Central memory CD8-positive, alpha-beta T cell (primary cell): ENCODE results near the gene SNX27.
"Not testable (repeated sequence)": the region's sequence is repeated elsewhere in the genome, so short reads cannot be mapped to it uniquely, and the experiment has no call there.

Experiments
- ATAC-seq: fragments of 150-1000 bp; cut with Tn5 transposase; replicated peaks from 2 replicates; pipeline ENCODE4 v1.10.0; 2022; ENCODE audit warnings: mild to moderate bottlenecking, moderate FRiP score, moderate number of reproducible peaks; ENCODE audit not compliant: poor library complexity, severe bottlenecking; ENCODE audit errors: extremely low read depth
- DNase-seq, 2 donors: peaks; one replicate each; pipeline ENCODE4 v3.0.0; 2021; ENCODE audit warnings: low spot score in 2 of 2
- H3K27ac Mint-ChIP-seq: one replicate; pipeline ENCODE4 v1.8.0; 2022; ENCODE audit warnings: low read depth, mild to moderate bottlenecking, moderate library complexity, mixed read lengths
- H3K27me3 Mint-ChIP-seq: one replicate; pipeline ENCODE4 v1.8.0; 2022; ENCODE audit warnings: mixed read lengths
- H3K36me3 Mint-ChIP-seq: one replicate; pipeline ENCODE4 v1.8.0; 2022; ENCODE audit warnings: mild to moderate bottlenecking, moderate library complexity, mixed read lengths; ENCODE audit not compliant: insufficient read depth
- H3K4me1 Mint-ChIP-seq: one replicate; pipeline ENCODE4 v1.8.0; 2022; ENCODE audit warnings: mixed read lengths
- H3K4me3 Mint-ChIP-seq: one replicate; pipeline ENCODE4 v1.8.0; 2022; ENCODE audit warnings: mild to moderate bottlenecking, moderate library complexity, mixed read lengths
- H3K9me3 Mint-ChIP-seq: one replicate; pipeline ENCODE4 v1.8.0; 2022; ENCODE audit warnings: mixed read lengths

SNX27 gene

DNA sequence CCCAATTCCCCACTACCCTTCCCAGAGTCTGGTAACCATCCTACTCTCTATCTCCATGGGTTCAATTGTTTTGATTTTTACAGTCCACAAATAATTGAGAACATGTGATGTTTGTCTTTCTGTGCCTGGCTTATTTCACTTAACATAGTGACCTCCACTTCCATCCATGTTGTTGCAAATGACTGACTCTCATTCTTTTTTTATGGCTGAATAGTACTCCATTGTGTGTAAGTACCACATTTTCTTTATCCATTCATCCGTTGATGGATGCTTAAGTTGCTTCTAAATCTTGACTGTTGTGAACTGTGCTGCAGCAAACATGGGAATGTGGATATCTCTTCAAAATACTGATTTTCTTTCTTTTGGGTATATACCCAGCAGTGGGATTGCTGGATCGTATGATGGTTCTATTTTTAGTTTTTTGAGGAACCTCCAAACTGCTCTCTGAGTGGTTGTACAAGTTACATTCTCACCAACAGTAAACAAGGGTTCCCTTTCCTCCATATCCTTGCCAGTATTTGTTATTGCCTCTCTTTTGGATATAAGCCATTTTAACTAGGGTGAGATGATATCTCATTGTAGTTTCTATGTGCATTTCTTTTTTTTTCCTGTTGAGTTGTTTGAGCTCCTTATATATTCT lies 58.3 kb downstream of the SNX27 start:
- DNase-seq, H3K4me1 Mint-ChIP-seq, H3K4me3 Mint-ChIP-seq, H3K27me3 Mint-ChIP-seq, H3K9me3 Mint-ChIP-seq, H3K27ac Mint-ChIP-seq, ATAC-seq: not testable (repeated sequence)
- H3K36me3 Mint-ChIP-seq = peaks cover 19% of the 10 kb centered on the region

GRCh38 chr1:151673407-151673806 lies 61.6 kb downstream of the SNX27 start:
- Mint-ChIP-seq H3K27ac (no peak overlapping the region), H3K4me3 (no peak overlapping the region), H3K4me1 (peaks cover 5% of the 10 kb centered on the region), H3K9me3 (no peaks in the 10 kb centered on the region), H3K36me3 (peaks cover 27% of the 10 kb centered on the region), H3K27me3 (no peaks in the 10 kb centered on the region)
- no peak for ATAC-seq
- no peak for DNase-seq

DNA sequence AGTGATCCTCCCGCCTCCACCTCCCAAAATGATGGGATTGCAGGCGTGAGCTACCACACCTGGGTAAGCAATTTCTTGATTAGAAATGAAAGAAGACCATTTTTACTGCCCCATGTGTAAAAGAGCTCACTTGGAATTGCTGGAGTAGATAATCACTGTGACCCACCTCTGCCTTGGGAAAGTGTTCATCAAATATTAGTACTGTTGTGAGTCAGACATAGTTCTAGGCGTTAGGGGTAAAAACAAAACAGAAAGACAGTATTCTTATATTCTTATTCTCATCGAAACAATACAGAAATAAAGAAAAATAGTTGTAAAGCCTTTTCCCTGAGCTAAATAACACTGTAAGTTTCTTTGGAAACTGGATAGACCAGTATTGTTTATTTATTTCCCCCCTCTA lies 68.5 kb downstream of the SNX27 start:
- Mint-ChIP-seq H3K27me3 (no peaks in the 10 kb centered on the region), H3K4me1 (peaks cover 11% of the 10 kb centered on the region), H3K27ac (no peak overlapping the region), H3K36me3 (peaks cover 19% of the 10 kb centered on the region), H3K9me3 (no peaks in the 10 kb centered on the region), H3K4me3 (no peak overlapping the region)
- ATAC-seq (no peak), DNase-seq (no peak)

DNA sequence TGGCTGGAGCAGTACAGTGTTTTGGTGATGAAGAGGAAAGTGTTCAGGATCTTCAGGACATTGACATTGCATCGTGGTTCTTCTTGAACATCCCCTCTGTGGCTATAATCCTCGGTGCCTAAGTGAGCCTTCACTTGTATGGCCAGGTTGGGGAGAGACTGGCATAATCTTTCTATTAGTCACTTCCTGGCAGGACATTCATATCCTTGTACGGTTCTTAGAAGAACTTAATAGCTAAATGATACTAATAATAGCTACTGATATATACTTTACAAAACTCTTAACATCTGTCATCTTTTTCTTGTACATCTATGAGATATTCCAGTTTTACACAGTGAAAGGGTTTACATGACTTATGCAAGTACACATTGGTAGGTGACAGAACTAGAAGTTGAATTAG lies 69.0 kb downstream of the SNX27 start:
- Mint-ChIP-seq H3K27ac (no peak overlapping the region), H3K4me3 (no peak overlapping the region), H3K27me3 (no peaks in the 10 kb centered on the region), H3K9me3 (no peaks in the 10 kb centered on the region), H3K36me3 (peaks cover 20% of the 10 kb centered on the region), H3K4me1 (peaks cover 11% of the 10 kb centered on the region)
- ATAC-seq = no peak
- DNase-seq = no peak

GRCh38 chr1:151681923-151682322 lies 70.1 kb downstream of the SNX27 start:
- no peak for ATAC-seq
- Mint-ChIP-seq H3K4me1 (peaks cover 11% of the 10 kb centered on the region), H3K27ac (no peak overlapping the region), H3K27me3 (no peaks in the 10 kb centered on the region), H3K36me3 (peaks cover 22% of the 10 kb centered on the region), H3K9me3 (no peaks in the 10 kb centered on the region), H3K4me3 (no peak overlapping the region)
- DNase-seq = no peak

DNA sequence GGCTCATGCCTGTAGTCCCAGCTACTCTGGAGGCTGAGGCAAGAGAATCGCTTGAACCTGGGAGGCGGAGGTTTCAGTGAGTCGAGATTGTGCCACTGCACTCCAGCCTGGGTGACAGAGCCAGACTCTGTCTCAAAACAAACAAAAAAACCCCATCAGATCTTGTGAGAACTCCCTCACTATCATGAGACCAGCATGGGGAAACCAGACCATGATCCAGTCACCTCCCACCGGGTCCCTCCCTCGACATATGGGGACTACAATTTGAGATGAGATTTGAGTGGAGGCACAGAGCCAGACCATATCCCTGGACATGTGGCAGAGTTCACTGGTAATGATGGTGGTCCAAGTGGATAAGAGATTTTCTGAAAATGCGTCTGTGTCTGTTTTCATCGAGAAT lies 71.1 kb downstream of the SNX27 start:
- Mint-ChIP-seq H3K36me3 (peaks cover 30% of the 10 kb centered on the region), H3K4me1 (peaks cover 11% of the 10 kb centered on the region)
- H3K4me3 Mint-ChIP-seq, ATAC-seq, DNase-seq, H3K27ac Mint-ChIP-seq, H3K9me3 Mint-ChIP-seq, H3K27me3 Mint-ChIP-seq: not testable (repeated sequence)

GRCh38 chr1:151684128-151684527 lies 72.3 kb downstream of the SNX27 start:
- no peak for ATAC-seq
- peaks cover 27% of the 10 kb centered on the region for H3K36me3 Mint-ChIP-seq

DNA sequence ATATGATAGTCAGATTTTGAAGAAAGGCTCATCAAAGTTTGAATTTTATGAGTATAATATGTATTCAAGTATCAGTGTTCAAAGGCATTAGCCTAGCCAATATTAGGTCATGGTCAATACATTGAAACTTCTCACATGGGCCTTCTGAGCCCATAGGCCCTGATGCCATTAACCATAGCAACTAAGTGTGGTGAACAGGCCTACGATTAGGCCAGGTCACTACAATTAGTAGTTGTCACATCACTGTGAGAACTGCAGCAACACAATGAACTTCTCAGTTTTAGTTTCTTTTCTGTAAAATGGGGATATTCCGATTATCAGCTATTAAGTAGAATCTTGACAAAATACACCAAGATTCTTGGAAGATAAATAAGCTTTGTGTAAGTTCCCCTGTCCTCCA lies 74.7 kb downstream of the SNX27 start:
- H3K9me3 Mint-ChIP-seq = no peaks in the 10 kb centered on the region
- H3K4me3 Mint-ChIP-seq = no peak overlapping the region
- H3K27ac Mint-ChIP-seq = no peak overlapping the region
- ATAC-seq = no peak
- H3K27me3 Mint-ChIP-seq = no peaks in the 10 kb centered on the region
- peaks cover 6% of the 10 kb centered on the region for H3K4me1 Mint-ChIP-seq
- DNase-seq = no peak
- peaks cover 26% of the 10 kb centered on the region for H3K36me3 Mint-ChIP-seq

More at GRCh38 chr1:151684128-151684527, 72.3 kb downstream of the SNX27 start:
- H3K9me3 Mint-ChIP-seq = no peaks in the 10 kb centered on the region
- no peak for DNase-seq
- no peak overlapping the region for H3K27ac Mint-ChIP-seq
- no peaks in the 10 kb centered on the region for H3K27me3 Mint-ChIP-seq
- H3K4me1 Mint-ChIP-seq = peaks cover 11% of the 10 kb centered on the region
- H3K4me3 Mint-ChIP-seq = no peak overlapping the region

- peaks cover 38% of the 10 kb centered on the region for H3K36me3 Mint-ChIP-seq
- H3K27me3 Mint-ChIP-seq = no peaks in the 10 kb centered on the region
- ATAC-seq (no peak), DNase-seq (no peak)
- no peaks in the 10 kb centered on the region for H3K9me3 Mint-ChIP-seq
- peaks cover 6% of the 10 kb centered on the region for H3K4me1 Mint-ChIP-seq
- no peak overlapping the region for H3K27ac Mint-ChIP-seq
- H3K4me3 Mint-ChIP-seq = no peak overlapping the region
Measured at GRCh38 chr1:151689494-151689893, 77.6 kb downstream of the SNX27 start.

- H3K27me3 Mint-ChIP-seq = no peaks in the 10 kb centered on the region
- DNase-seq (no peak), ATAC-seq (no peak)
- H3K36me3 Mint-ChIP-seq = peaks cover 40% of the 10 kb centered on the region
- peaks cover 6% of the 10 kb centered on the region for H3K4me1 Mint-ChIP-seq
- H3K4me3 Mint-ChIP-seq = no peak overlapping the region
- H3K9me3 Mint-ChIP-seq = no peaks in the 10 kb centered on the region
- H3K27ac Mint-ChIP-seq = peak overlapping the region; percentile 53
Measured at GRCh38 chr1:151692226-151692625, 80.4 kb downstream of the SNX27 start.

- Mint-ChIP-seq H3K36me3 (peaks cover 40% of the 10 kb centered on the region), H3K27ac (no peak overlapping the region), H3K4me1 (peaks cover 6% of the 10 kb centered on the region), H3K4me3 (no peak overlapping the region), H3K27me3 (no peaks in the 10 kb centered on the region), H3K9me3 (no peaks in the 10 kb centered on the region)
- ATAC-seq (no peak), DNase-seq (no peak)
Measured at GRCh38 chr1:151693057-151693651, 81.3 kb downstream of the SNX27 start.

- H3K27me3 Mint-ChIP-seq = no peaks in the 10 kb centered on the region
- ATAC-seq (no peak), DNase-seq (no peak)
- no peak overlapping the region for H3K4me3 Mint-ChIP-seq
- peaks cover 14% of the 10 kb centered on the region for H3K36me3 Mint-ChIP-seq
- H3K9me3 Mint-ChIP-seq = no peaks in the 10 kb centered on the region
- H3K4me1 Mint-ChIP-seq = no peaks in the 10 kb centered on the region
- no peak overlapping the region for H3K27ac Mint-ChIP-seq
Measured at GRCh38 chr1:151701515-151701914, 89.7 kb downstream of the SNX27 start.

GRCh38 chr1:151702936-151703335 lies 91.1 kb downstream of the SNX27 start:
- Mint-ChIP-seq H3K27me3 (no peaks in the 10 kb centered on the region), H3K4me1 (no peaks in the 10 kb centered on the region), H3K9me3 (no peaks in the 10 kb centered on the region), H3K36me3 (peaks cover 5% of the 10 kb centered on the region), H3K27ac (no peak overlapping the region), H3K4me3 (no peak overlapping the region)
- ATAC-seq (no peak), DNase-seq (no peak)
